K562 (cell line): Measurements from ENCODE around the gene TUBB2A. TPM values are rescaled to one million over a fixed set of nuclear protein-coding genes. Genes with fewer than 3 reads are reported as not detected.
A peak's percentile ranks its signal among the peaks of the same experiment; 100 is the strongest.

ENCODE experiments used
- CREBBP ChIP-seq: IDR thresholded peaks from one replicate; pipeline ENCODE4 v1.6.1; 2012; ENCODE audit warnings: low read depth, mild to moderate bottlenecking, control low read depth, inconsistent platforms, low read length
- ESRRA ChIP-seq: fragments of 450-650 bp; IDR thresholded peaks from 2 replicates; pipeline ENCODE4 v1.6.1; 2014; ENCODE audit warnings: low read depth, mild to moderate bottlenecking, moderate library complexity, borderline replicate concordance
- FOSL1 ChIP-seq: fragments of 200-800 bp; sonication (Bioruptor generic); conservative IDR thresholded peaks from 2 replicates; pipeline ENCODE4 v1.6.1; 2016; ENCODE audit warnings: missing genetic modification characterization, missing compliant biosample characterization
- GABPA ChIP-seq: fragments of 200-800 bp; sonication (Bioruptor generic); conservative IDR thresholded peaks from 2 replicates; pipeline ENCODE4 v1.6.1; 2016; ENCODE audit warnings: low read depth, missing genetic modification characterization, missing compliant biosample characterization
- GABPB1 ChIP-seq: sonication (generic); formaldehyde crosslinking; IDR thresholded peaks from 2 replicates; pipeline ENCODE4 v1.8.0; 2022; ENCODE audit warnings: mild to moderate bottlenecking, missing genetic modification reagents
- HLTF ChIP-seq: fragments of 450-650 bp; IDR thresholded peaks from 2 replicates; pipeline ENCODE4 v1.6.1; 2016
- JUN ChIP-seq, 2 experiments: sonication (generic) in 1 of 2; formaldehyde crosslinking in 1 of 2; IDR thresholded peaks; 2 replicates each; pipeline versions ENCODE4 v1.6.1 to v1.8.0; 2012 to 2022; ENCODE audit warnings: borderline replicate concordance in 2 of 2, mild to moderate bottlenecking in 2 of 2, improper control_type of control experiment in 1 of 2, low read depth in 1 of 2, low read length in 1 of 2, missing genetic modification reagents in 1 of 2
- MAFG ChIP-seq: fragments of 450-650 bp; conservative IDR thresholded peaks from 2 replicates; pipeline ENCODE4 v1.6.1; 2016; ENCODE audit warnings: missing genetic modification characterization, missing compliant biosample characterization
- MAZ ChIP-seq, 2 experiments: fragments of 450-650 bp in 1 of 2; sonication (generic) in 1 of 2; formaldehyde crosslinking; IDR thresholded peaks in 1 of 2; conservative IDR thresholded peaks in 1 of 2; 2 replicates each; pipeline versions ENCODE4 v1.4.0 to v1.5.0; 2020; ENCODE audit warnings: mild to moderate bottlenecking in 1 of 2, missing genetic modification reagents in 1 of 2
- NFRKB ChIP-seq: fragments of 450-650 bp; IDR thresholded peaks from 2 replicates; pipeline ENCODE4 v1.6.1; 2016; ENCODE audit warnings: low read depth
- POLR3A ChIP-seq: IDR thresholded peaks from 2 replicates; pipeline ENCODE4 v1.6.1; 2011; ENCODE audit warnings: borderline replicate concordance, mild to moderate bottlenecking, moderate library complexity; ENCODE audit not compliant: insufficient read length, insufficient read depth; ENCODE audit errors: extremely low read depth
- PREB ChIP-seq: sonication (generic); formaldehyde crosslinking; IDR thresholded peaks from 2 replicates; pipeline ENCODE4 v1.8.1; 2023; ENCODE audit warnings: mild to moderate bottlenecking, missing genetic modification reagents
- RAD21 ChIP-seq, 2 experiments: fragments of 250-450 bp in 1 of 2; fragments of 450-650 bp in 1 of 2; sonication (Bioruptor Pico) in 1 of 2; formaldehyde crosslinking in 1 of 2; IDR thresholded peaks in 1 of 2; conservative IDR thresholded peaks in 1 of 2; 2 replicates each; pipeline versions ENCODE4 v1.4.0 to v1.8.0; 2020 to 2022; ENCODE audit warnings: mild to moderate bottlenecking in 2 of 2, moderate library complexity in 1 of 2
- SREBF1 ChIP-seq: fragments of 150-350 bp; IDR thresholded peaks from 2 replicates; pipeline ENCODE4 v1.6.1; 2014; ENCODE audit warnings: antibody characterized with exemption, low read depth, low read length, borderline replicate concordance
- SRF ChIP-seq, 2 experiments: fragments of 250-450, 450-650 bp in 1 of 2; sonication (Bioruptor Pico) in 1 of 2; sonication (generic) in 1 of 2; formaldehyde crosslinking; IDR thresholded peaks; 2 replicates each; pipeline versions ENCODE4 v1.5.0 to v1.5.1; 2020 to 2022; ENCODE audit warnings: mild to moderate bottlenecking in 1 of 2, missing genetic modification reagents in 1 of 2
- SRSF1 ChIP-seq: fragments of 200-400 bp; formaldehyde crosslinking; IDR thresholded peaks from 2 replicates; pipeline ENCODE4 v1.6.1; 2017; ENCODE audit warnings: mild to moderate bottlenecking, low read depth, low read length, moderate library complexity
- SUPT5H ChIP-seq: fragments of 450-650 bp; IDR thresholded peaks from 2 replicates; pipeline ENCODE4 v1.6.1; 2016
- TBL1XR1 ChIP-seq, 2 experiments: IDR thresholded peaks; 2 replicates each; pipeline ENCODE4 v1.6.1; 2012; ENCODE audit warnings: improper control_type of control experiment in 2 of 2, low read length in 2 of 2, mild to moderate bottlenecking in 1 of 2
- TBP ChIP-seq: optimal IDR thresholded peaks from 2 replicates; pipeline ENCODE3; 2011; ENCODE audit warnings: low read depth, low read length, improper control_type of control experiment
- TRIM28 ChIP-seq: fragments of 450-650 bp; IDR thresholded peaks from 2 replicates; pipeline ENCODE4 v1.6.1; 2017
- ZBTB2 ChIP-seq: fragments of 450-650 bp; IDR thresholded peaks from 2 replicates; pipeline ENCODE4 v1.6.1; 2016; ENCODE audit warnings: antibody characterized with exemption
- ZNF395 ChIP-seq: fragments of 200-800 bp; sonication (Bioruptor generic); IDR thresholded peaks from 2 replicates; pipeline ENCODE4 v1.6.1; 2017; ENCODE audit warnings: missing genetic modification characterization, missing compliant biosample characterization
- ZNF583 ChIP-seq: fragments of 250-450 bp; sonication (Bioruptor Pico); IDR thresholded peaks from 2 replicates; pipeline ENCODE4 v1.4.0; 2020
- ZNF644 ChIP-seq: fragments of 200-800 bp; sonication (Bioruptor generic); IDR thresholded peaks from 2 replicates; pipeline ENCODE4 v1.6.1; 2016; ENCODE audit warnings: low read depth, missing genetic modification characterization, missing compliant biosample characterization
- polyA plus RNA-seq, 8 experiments: library from polyadenylated mRNA; depleted of rRNA in 4 of 8; stranded (reverse) in 5 of 8; unstranded in 3 of 8; fragments of >200 nt; fragmentation: Nextera tagmentation in 2 of 8; fragmentation: Illumina TruSeq in 1 of 8; extraction: Ambion mirVana in 2 of 8; extraction: Trizol in 1 of 8; gene quantifications; 2 replicates each; pipeline versions ENCODE4 v1.2.1 to v1.2.3, GENCODE V29; 2011 to 2014; ENCODE audit warnings: inconsistent platforms in 1 of 8, missing spikeins in 1 of 8
- total RNA-seq, 7 experiments: library from RNA; depleted of rRNA in 6 of 7; stranded (reverse); fragments of >200 nt in 6 of 7; fragmentation: Illumina TruSeq in 2 of 7; extraction: Trizol in 2 of 7; gene quantifications; 2 replicates each; pipeline versions ENCODE4 v1.2.1 to v1.2.3, GENCODE V29; 2011 to 2021; ENCODE audit warnings: low replicate concordance in 1 of 7

The TUBB2A gene
- total and polyA plus RNA-seq, 9 of the 15 experiments (the other 6 are each of a cell fraction or from before 2014, with no cell fraction given): 3.6 to 92.1 (median 45.6) TPM

- TF ChIP-seq ZBTB2 (peak; percentile 27; the same call in 1 of the 2 replicates), SUPT5H (peak; percentile 65), ESRRA (no peak), MAFG (tag) (no peak), CREBBP (no peak), GABPA (0 out of 2 replicates have a peak, but pooled peaks have one; percentile 12), POLR3A (no peak), NFRKB (peak; percentile 69), HLTF (peak; percentile 68; the same call in 1 of the 2 replicates), GABPB1 (CRISPR knock-in tag) (no peak), TRIM28 (no peak), SREBF1 (no peak), TBP (peak; percentile 25), RAD21 (CRISPR knock-in tag; conservative IDR thresholded peaks at IDR 0.05 in 1 of 2, IDR thresholded peaks at IDR 0.05 in 1 of 2) (peak; percentile 61 to 77), ZNF583 (no peak), SRF (CRISPR knock-in tag; IDR thresholded peaks at IDR 0.05) (no peak), ZNF644 (no peak), MAZ (CRISPR knock-in tag; conservative IDR thresholded peaks at IDR 0.05 in 1 of 2, IDR thresholded peaks at IDR 0.05 in 1 of 2) (peak in 1 of 2 experiments; percentile 84; a peak in 2 of 4 replicates), ZNF395 (CRISPR knock-in tag) (no peak; the same call in 1 of the 2 replicates), PREB (CRISPR knock-in tag) (no peak), FOSL1 (tag) (peak; percentile 59; the same call in 1 of the 2 replicates), JUN (IDR thresholded peaks at IDR 0.05; ENCODE audit: borderline replicate concordance, low read depth, low read length) (no peak), JUN (CRISPR knock-in tag; IDR thresholded peaks at IDR 0.05; ENCODE audit: borderline replicate concordance) (no peak), SRSF1 (no peak), TBL1XR1 (IDR thresholded peaks at IDR 0.05; ENCODE audit: low read length in 2 of 2) (no peak)
Observed at GRCh38 chr6:3195695-3196497, 38.6 kb upstream of the TUBB2A start (continued).
